Lung (tissue), 12 donors: ENCODE measurements around the gene HPSE2. TPM values are rescaled to one million over a fixed set of nuclear protein-coding genes. Genes with fewer than 3 reads are reported as not detected.

ENCODE experiments used
- ATAC-seq: fragments of 200-7000 bp; cut with Tn5 transposase; one replicate; pipeline ENCODE4 v1.9.1; 2020; ENCODE audit warnings: moderate number of reproducible peaks; ENCODE audit not compliant: insufficient read depth, low FRiP score
- DNase-seq, 3 donors: peaks; one replicate each; pipeline ENCODE4 v3.0.0-alpha.2; 2013 to 2017
- H3K27ac ChIP-seq, 2 donors: one replicate each; pipeline ENCODE4 v1.5.1; 2013; ENCODE audit warnings: mild to moderate bottlenecking in 2 of 2, moderate library complexity in 2 of 2, control low read depth in 1 of 2, inconsistent platforms in 1 of 2, low read depth in 1 of 2, low read length in 1 of 2
- H3K27me3 ChIP-seq, 3 donors: one replicate each; pipeline ENCODE4 v1.5.1; 2013; ENCODE audit warnings: low read length in 2 of 3; ENCODE audit not compliant: control insufficient read depth in 3 of 3, insufficient read depth in 3 of 3
- H3K36me3 ChIP-seq, 4 donors: one replicate each; pipeline ENCODE4 v1.5.1; 2013; ENCODE audit warnings: low read length in 4 of 4, mild to moderate bottlenecking in 1 of 4, moderate library complexity in 1 of 4; ENCODE audit not compliant: control insufficient read depth in 4 of 4, insufficient read depth in 4 of 4
- H3K4me1 ChIP-seq, 5 donors: one replicate each; pipeline ENCODE4 v1.5.1; 2013; ENCODE audit warnings: low read length in 5 of 5, mild to moderate bottlenecking in 2 of 5, moderate library complexity in 1 of 5; ENCODE audit not compliant: control insufficient read depth in 5 of 5, insufficient read depth in 5 of 5
- H3K4me3 ChIP-seq: one replicate; pipeline ENCODE4 v1.5.1; 2013; ENCODE audit warnings: mild to moderate bottlenecking, control low read depth, moderate library complexity
- H3K9ac ChIP-seq, 2 donors: one replicate each; pipeline ENCODE4 v1.5.1; 2013; ENCODE audit warnings: low read length in 2 of 2, control low read depth in 1 of 2; ENCODE audit not compliant: insufficient read depth in 1 of 2
- H3K9me3 ChIP-seq, 4 donors: one replicate each; pipeline ENCODE4 v1.5.1; 2013; ENCODE audit warnings: low read length in 3 of 4, mild to moderate bottlenecking in 1 of 4, moderate library complexity in 1 of 4; ENCODE audit not compliant: control insufficient read depth in 4 of 4, insufficient read depth in 3 of 4
- WGBS, 2 donors: extraction: QIAGEN DNeasy Blood & Tissue Kit; methylation state at CpG; one replicate each; pipeline ENCODE4 v1.1.7; 2013; 5-methylcytosine and 5-hydroxymethylcytosine counted together
- polyA plus RNA-seq, 2 donors: library from polyadenylated mRNA; stranded (reverse); fragments of 200-250 nt; gene quantifications; one replicate each; pipeline ENCODE4 v1.2.1, GENCODE V29; 2013
- total RNA-seq, 2 donors: library from RNA; depleted of rRNA in 1 of 2; stranded (reverse); fragments of >200 nt in 1 of 2; gene quantifications; one replicate each; pipeline ENCODE4 v1.2.1, GENCODE V29; 2014 to 2021
- TF ChIP-seq, protein P1 (sequence below): IDR thresholded peaks from 2 replicates; pipeline ENCODE4 v1.5.1; 2012; ENCODE audit warnings: mild to moderate bottlenecking; ENCODE audit errors: control extremely low read depth, extremely low read depth
- donor health status: control.
- donor health status: control.
- donor health status: Bipolar disorder and iron deficiency.
- donor health status: healthy.
- donor health status: DM: yes; HTN: yes; CAD: no.

HPSE2 gene
- total and polyA plus RNA-seq, 4 donors: 0.32 to 47.3 (median 1.9) TPM

GRCh38 chr10:99224766-99225165, 10.9 kb downstream of the HPSE2 start:
- Histone ChIP-seq H3K4me3 (no peak overlapping the region), H3K9ac (no peak overlapping the region), H3K4me1 (no peaks in the 10 kb centered on the region), H3K36me3 (no peaks in the 10 kb centered on the region), H3K27ac (no peak overlapping the region), H3K9me3 (no peaks in the 10 kb centered on the region), H3K27me3 (peaks cover 0 to 3% (median 3%) of the 10 kb centered on the region in 3 donors)
- WGBS, 2 donors: 80 to 86% methylated on average over 3 of the region's 3 CpGs
- TF ChIP-seq, protein P1, sequence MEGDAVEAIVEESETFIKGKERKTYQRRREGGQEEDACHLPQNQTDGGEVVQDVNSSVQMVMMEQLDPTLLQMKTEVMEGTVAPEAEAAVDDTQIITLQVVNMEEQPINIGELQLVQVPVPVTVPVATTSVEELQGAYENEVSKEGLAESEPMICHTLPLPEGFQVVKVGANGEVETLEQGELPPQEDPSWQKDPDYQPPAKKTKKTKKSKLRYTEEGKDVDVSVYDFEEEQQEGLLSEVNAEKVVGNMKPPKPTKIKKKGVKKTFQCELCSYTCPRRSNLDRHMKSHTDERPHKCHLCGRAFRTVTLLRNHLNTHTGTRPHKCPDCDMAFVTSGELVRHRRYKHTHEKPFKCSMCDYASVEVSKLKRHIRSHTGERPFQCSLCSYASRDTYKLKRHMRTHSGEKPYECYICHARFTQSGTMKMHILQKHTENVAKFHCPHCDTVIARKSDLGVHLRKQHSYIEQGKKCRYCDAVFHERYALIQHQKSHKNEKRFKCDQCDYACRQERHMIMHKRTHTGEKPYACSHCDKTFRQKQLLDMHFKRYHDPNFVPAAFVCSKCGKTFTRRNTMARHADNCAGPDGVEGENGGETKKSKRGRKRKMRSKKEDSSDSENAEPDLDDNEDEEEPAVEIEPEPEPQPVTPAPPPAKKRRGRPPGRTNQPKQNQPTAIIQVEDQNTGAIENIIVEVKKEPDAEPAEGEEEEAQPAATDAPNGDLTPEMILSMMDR: no peak
- ATAC-seq: no peak
- no peak for DNase-seq

DNA sequence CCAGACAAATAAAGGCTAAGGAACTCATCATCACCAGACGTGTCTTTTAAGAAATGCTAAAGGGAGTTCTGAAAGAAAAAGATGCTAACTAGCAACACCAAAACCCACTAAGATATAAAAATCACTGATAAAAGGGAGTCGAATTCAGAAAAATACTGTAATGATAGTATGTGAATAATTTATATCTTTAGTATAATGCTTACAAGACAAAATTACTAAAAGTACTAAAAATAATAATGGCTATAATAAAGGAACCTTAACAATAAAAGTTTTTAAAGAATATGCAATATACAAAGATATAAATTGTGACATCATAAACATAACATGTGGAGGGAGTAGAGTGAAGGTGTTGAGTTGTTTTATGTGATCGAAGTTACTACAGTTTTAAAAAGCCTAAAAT, 28.3 kb downstream of the HPSE2 start:
- Histone ChIP-seq H3K9me3 (peaks cover 0 to 8% (median 2%) of the 10 kb centered on the region in 4 donors), H3K27me3 (no peaks in the 10 kb centered on the region), H3K27ac (no peak overlapping the region), H3K36me3 (peaks cover 0 to 3% (median 1%) of the 10 kb centered on the region in 4 donors), H3K4me3 (no peak overlapping the region), H3K4me1 (no peaks in the 10 kb centered on the region), H3K9ac (no peak overlapping the region)
- ATAC-seq (no peak), DNase-seq (no peak)
- whole genome bisulfite sequencing, 2 donors: 86 to 89% methylated on average over 3 of the region's 3 CpGs
- TF ChIP-seq, protein P1: no peak

GRCh38 chr10:99203310-99203709, 32.3 kb downstream of the HPSE2 start:
- Histone ChIP-seq H3K4me1 (no peaks in the 10 kb centered on the region), H3K27me3 (no peaks in the 10 kb centered on the region), H3K9ac (no peak overlapping the region), H3K36me3 (peaks cover 0 to 3% (median 1%) of the 10 kb centered on the region in 4 donors), H3K27ac (no peak overlapping the region), H3K9me3 (peaks cover 0 to 8% (median 0%) of the 10 kb centered on the region in 4 donors), H3K4me3 (no peak overlapping the region)
- 93 to 96% methylated on average over 3 of the region's 3 CpGs for WGBS, 2 donors
- DNase-seq (no peak), ATAC-seq (no peak)
- TF ChIP-seq, protein P1: no peak

DNA sequence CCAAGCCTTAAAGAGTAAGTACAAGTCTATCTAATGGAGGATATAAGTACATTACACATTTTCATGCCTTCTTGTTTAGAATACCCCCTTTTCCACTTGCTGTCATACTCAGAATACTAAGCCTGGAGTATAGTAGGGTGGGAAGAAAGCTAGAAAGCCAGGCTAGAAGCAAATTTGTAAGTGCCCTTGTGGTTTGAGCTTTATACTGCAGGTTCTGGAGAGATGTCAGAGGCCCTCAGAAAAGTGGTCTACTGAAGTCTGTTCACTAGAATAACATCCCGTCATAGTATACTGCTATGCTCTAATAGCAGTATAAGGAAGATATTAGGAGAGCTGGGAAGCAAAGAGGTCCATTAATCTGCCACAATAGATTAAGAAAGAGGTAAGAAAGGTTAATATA, 62.7 kb downstream of the HPSE2 start:
- Histone ChIP-seq H3K36me3 (no peaks in the 10 kb centered on the region), H3K4me3 (no peak overlapping the region), H3K9ac (no peak overlapping the region), H3K4me1 (peaks cover 0 to 5% (median 0%) of the 10 kb centered on the region in 5 donors), H3K27me3 (no peaks in the 10 kb centered on the region), H3K9me3 (no peaks in the 10 kb centered on the region), H3K27ac (no peak overlapping the region)
- TF ChIP-seq, protein P1: no peak
- no peak for ATAC-seq
- DNase-seq: no peak
- WGBS, 2 donors: 78 to 94% methylated on average over 1 of the region's 1 CpG
